Sigmoid colon (tissue), 7 donors: ENCODE data around the gene STK4. TPM values are rescaled to one million over a fixed set of nuclear protein-coding genes. Genes with fewer than 3 reads are reported as not detected.

Experiments used
- DNase-seq: peaks from one replicate; pipeline ENCODE4 v3.0.0-alpha.2; 2019
- H3K27ac ChIP-seq, 4 donors: fragments of 200-600 bp; sonication (generic); one replicate each; pipeline ENCODE4 v1.5.1; 2016 to 2019; ENCODE audit warnings: mild to moderate bottlenecking in 1 of 4
- H3K27me3 ChIP-seq, 3 donors: fragments of 200-600 bp; sonication (generic); one replicate each; pipeline ENCODE4 v1.5.1; 2019; ENCODE audit warnings: mild to moderate bottlenecking in 1 of 3
- H3K36me3 ChIP-seq, 4 donors: fragments of 200-600 bp; sonication (generic); one replicate each; pipeline ENCODE4 v1.5.1; 2016 to 2019
- H3K4me1 ChIP-seq, 4 donors: fragments of 200-600 bp; sonication (generic); one replicate each; pipeline ENCODE4 v1.5.1; 2017 to 2019
- H3K4me3 ChIP-seq, 4 donors: fragments of 200-600 bp; sonication (generic); one replicate each; pipeline ENCODE4 v1.5.1; 2017 to 2019; ENCODE audit warnings: mild to moderate bottlenecking in 2 of 4, moderate library complexity in 1 of 4
- H3K9me3 ChIP-seq, 4 donors: fragments of 200-600 bp in 3 of 4; sonication (generic) in 3 of 4; one replicate each; pipeline versions ENCODE4 v1.5.1 to v1.6.1; 2013 to 2019
- EP300 ChIP-seq, 4 donors: sonication (generic); formaldehyde crosslinking; IDR thresholded peaks; one replicate each; pipeline ENCODE4 v1.6.1; 2017; ENCODE audit warnings: antibody characterized with exemption in 4 of 4
- POLR2A ChIP-seq, 2 donors: fragments of 450-650 bp; IDR thresholded peaks; one replicate each; pipeline ENCODE4 v1.6.1; 2016; ENCODE audit warnings: antibody characterized with exemption in 2 of 2, mild to moderate bottlenecking in 2 of 2, moderate library complexity in 2 of 2
- POLR2AphosphoS5 ChIP-seq, 4 donors: sonication (generic); formaldehyde crosslinking; IDR thresholded peaks; one replicate each; pipeline ENCODE4 v1.6.1; 2017; ENCODE audit warnings: antibody characterized with exemption in 4 of 4
- WGBS, 2 donors: extraction: QIAGEN DNeasy Blood & Tissue Kit; methylation state at CpG; one replicate each; pipeline ENCODE4 v1.1.7; 2013; 5-methylcytosine and 5-hydroxymethylcytosine counted together
- intact Hi-C: fragments of 100-400 bp; cut with DNase I; formaldehyde crosslinking; loops from one replicate; pipeline ENCODE4 v1.15.1; 2023
- polyA plus RNA-seq, 3 donors: library from polyadenylated mRNA; stranded (reverse); fragments of 200-250 nt; gene quantifications; one replicate each; pipeline ENCODE4 v1.2.3, GENCODE V29; 2013
- total RNA-seq, 4 donors: library from RNA; depleted of rRNA; stranded (reverse); fragments of >200 nt; gene quantifications; one replicate each; pipeline ENCODE4 v1.1.0, GENCODE V29; 2016
- TF ChIP-seq, protein P1 (sequence below), 4 experiments: fragments of 450-650 bp in 3 of 4; fragments of 200-600 bp in 1 of 4; IDR thresholded peaks; one replicate each; pipeline ENCODE4 v1.5.1; 2016 to 2019; ENCODE audit warnings: antibody characterized with exemption in 4 of 4, mild to moderate bottlenecking in 3 of 4, moderate library complexity in 2 of 4
- donor health status: healthy with polysubstance abuse.
- donor health status: Bipolar disorder and iron deficiency.
- donor health status: healthy.

The STK4 gene
- total and polyA plus RNA-seq, 7 donors: 6.0 to 31.8 (median 25.7) TPM

DNA sequence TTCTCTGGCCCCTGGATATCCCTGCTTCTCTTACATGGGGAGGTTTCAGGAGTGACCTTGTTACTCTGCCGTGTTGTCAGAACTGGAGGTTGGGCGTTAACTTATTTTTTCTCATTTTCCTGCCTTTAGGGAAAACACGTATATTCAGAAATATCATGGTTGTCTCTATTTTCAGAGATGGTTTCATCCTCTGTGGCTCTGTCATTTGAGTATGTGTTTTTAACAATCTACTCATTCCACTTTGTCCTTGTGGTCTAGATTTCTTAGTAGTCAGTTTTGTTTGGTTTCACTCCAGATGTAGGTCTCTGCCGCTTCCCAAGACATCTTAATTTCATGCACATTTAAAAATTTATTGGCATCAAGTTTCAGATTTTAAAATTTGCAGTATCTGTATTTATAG, 88.7 kb downstream of the STK4 start:
- 92 to 93% methylated on average over 4 of the region's 4 CpGs for WGBS, 2 donors
- Histone ChIP-seq H3K4me1 (peaks cover 0 to 14% (median 7%) of the 10 kb centered on the region in 4 donors), H3K4me3 (no peak overlapping the region), H3K27me3 (no peaks in the 10 kb centered on the region), H3K36me3 (peaks cover 0 to 5% (median 1%) of the 10 kb centered on the region in 4 donors), H3K27ac (no peak overlapping the region), H3K9me3 (no peaks in the 10 kb centered on the region)
- no peak for DNase-seq
- TF ChIP-seq EP300 (IDR thresholded peaks at IDR 0.05) (no peak), POLR2A (IDR thresholded peaks at IDR 0.05) (no peak), POLR2AphosphoS5 (IDR thresholded peaks at IDR 0.05) (no peak)
- TF ChIP-seq, protein P1, sequence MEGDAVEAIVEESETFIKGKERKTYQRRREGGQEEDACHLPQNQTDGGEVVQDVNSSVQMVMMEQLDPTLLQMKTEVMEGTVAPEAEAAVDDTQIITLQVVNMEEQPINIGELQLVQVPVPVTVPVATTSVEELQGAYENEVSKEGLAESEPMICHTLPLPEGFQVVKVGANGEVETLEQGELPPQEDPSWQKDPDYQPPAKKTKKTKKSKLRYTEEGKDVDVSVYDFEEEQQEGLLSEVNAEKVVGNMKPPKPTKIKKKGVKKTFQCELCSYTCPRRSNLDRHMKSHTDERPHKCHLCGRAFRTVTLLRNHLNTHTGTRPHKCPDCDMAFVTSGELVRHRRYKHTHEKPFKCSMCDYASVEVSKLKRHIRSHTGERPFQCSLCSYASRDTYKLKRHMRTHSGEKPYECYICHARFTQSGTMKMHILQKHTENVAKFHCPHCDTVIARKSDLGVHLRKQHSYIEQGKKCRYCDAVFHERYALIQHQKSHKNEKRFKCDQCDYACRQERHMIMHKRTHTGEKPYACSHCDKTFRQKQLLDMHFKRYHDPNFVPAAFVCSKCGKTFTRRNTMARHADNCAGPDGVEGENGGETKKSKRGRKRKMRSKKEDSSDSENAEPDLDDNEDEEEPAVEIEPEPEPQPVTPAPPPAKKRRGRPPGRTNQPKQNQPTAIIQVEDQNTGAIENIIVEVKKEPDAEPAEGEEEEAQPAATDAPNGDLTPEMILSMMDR (IDR thresholded peaks at IDR 0.05): no peak
- intact Hi-C loops: no loop called here

DNA sequence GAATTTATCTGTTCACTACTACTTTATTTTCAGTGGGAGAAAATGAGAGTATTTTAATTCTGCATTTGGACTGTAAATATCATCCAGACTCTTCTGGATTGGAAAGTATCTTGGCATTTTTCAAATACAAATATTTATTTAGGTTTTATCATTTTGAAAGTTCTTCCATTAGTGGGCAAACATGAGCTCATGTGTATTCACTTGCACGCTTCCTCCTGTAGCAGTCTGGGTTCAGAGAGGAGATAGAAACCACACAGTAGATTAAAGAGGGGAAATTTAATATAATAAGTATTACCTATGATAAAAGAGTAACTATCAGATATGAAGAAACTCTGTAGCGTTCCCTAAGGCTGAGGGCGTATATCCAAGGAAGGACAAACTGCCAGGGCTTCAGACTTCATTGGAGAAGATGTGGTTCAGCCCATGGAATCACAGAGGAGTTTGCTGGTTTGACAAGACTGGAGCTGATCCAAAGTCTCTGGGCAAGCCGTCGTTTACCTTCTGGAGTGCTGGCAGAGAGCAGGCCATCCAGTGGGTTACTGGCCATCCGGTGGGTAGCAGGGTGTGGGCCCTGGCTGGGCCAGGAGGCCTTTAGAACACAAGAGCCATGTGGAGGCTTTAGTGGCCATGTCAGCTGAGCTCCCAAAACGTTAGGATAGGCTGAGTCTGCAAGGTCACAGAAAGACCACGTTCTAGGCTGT, 90.3 kb downstream of the STK4 start:
- intact Hi-C loops: no loop called here
- no peak overlapping the region for H3K4me3 ChIP-seq

GRCh38 chr20:45058168-45058850, 92.0 kb downstream of the STK4 start:
- TF ChIP-seq, protein P1 (IDR thresholded peaks at IDR 0.05): no peak
- no peak for TF ChIP-seq POLR2AphosphoS5 (IDR thresholded peaks at IDR 0.05)
- no peak for TF ChIP-seq EP300 (IDR thresholded peaks at IDR 0.05)
- TF ChIP-seq POLR2A (IDR thresholded peaks at IDR 0.05): no peak
- Histone ChIP-seq H3K27me3 (no peaks in the 10 kb centered on the region), H3K36me3 (peaks cover 0 to 5% (median 1%) of the 10 kb centered on the region in 4 donors), H3K9me3 (no peaks in the 10 kb centered on the region), H3K4me3 (no peak overlapping the region), H3K27ac (no peak overlapping the region), H3K4me1 (peaks cover 0 to 14% (median 4%) of the 10 kb centered on the region in 4 donors)
- intact Hi-C loops: no loop called here
- 84 to 88% methylated on average over 4 of the region's 4 CpGs for WGBS, 2 donors
- DNase-seq: no peak

More for the DNA sequence above, 90.3 kb downstream of the STK4 start:
- peaks cover 0 to 11% (median 6%) of the 10 kb centered on the region in 4 donors for H3K4me1 ChIP-seq
- no peak for DNase-seq
- no peaks in the 10 kb centered on the region for H3K27me3 ChIP-seq
- H3K36me3 ChIP-seq: peaks cover 0 to 5% (median 1%) of the 10 kb centered on the region in 4 donors
- H3K27ac ChIP-seq: no peak overlapping the region
- 85 to 88% methylated on average over 8 of the region's 8 CpGs for WGBS, 2 donors
- no peak for TF ChIP-seq POLR2AphosphoS5 (IDR thresholded peaks at IDR 0.05)
- TF ChIP-seq, protein P1 (IDR thresholded peaks at IDR 0.05): no peak
- TF ChIP-seq POLR2A (IDR thresholded peaks at IDR 0.05): no peak
- TF ChIP-seq EP300 (IDR thresholded peaks at IDR 0.05): no peak
- no peaks in the 10 kb centered on the region for H3K9me3 ChIP-seq

DNA sequence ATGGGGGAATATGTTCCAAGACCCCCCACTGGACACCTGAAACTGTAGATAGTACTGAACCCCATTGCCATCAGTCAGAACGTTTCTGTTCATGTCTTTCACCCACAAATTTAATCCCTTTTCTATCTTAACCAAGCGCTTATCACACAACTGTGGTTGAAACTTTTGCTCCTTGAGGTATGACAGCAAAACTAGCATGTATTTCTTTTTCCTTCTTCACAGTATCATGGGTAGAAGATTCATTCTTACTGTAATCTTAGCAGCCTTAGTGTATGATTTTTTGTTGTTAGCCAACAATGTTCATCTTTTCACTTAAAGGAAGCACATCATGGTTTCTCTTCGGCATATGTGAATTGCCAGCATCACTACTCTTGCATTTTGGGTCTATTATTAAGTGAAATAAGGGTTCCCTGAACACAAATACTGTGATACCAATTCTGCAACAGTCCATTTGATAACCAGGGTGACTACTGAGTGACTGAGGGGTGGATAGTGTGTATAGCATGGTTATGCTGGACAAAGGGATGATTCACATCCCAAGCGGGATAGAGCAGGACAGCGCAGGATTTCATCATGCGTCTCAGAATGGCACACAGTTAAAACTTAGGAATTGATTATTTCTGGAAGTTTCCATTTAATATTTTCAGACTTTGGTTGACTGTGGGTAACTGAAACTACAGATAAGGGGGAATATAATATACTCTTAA, 92.9 kb downstream of the STK4 start:
- no peak for DNase-seq
- Histone ChIP-seq H3K36me3 (peaks cover 0 to 5% (median 1%) of the 10 kb centered on the region in 4 donors), H3K9me3 (no peaks in the 10 kb centered on the region), H3K4me1 (peaks cover 0 to 14% (median 4%) of the 10 kb centered on the region in 4 donors), H3K4me3 (no peak overlapping the region), H3K27me3 (no peaks in the 10 kb centered on the region), H3K27ac (no peak overlapping the region)
- WGBS, 2 donors: 88% methylated on average over 6 of the region's 6 CpGs
- TF ChIP-seq, protein P1 (IDR thresholded peaks at IDR 0.05): no peak
- no peak for TF ChIP-seq EP300 (IDR thresholded peaks at IDR 0.05)
- no peak for TF ChIP-seq POLR2A (IDR thresholded peaks at IDR 0.05)
- TF ChIP-seq POLR2AphosphoS5 (IDR thresholded peaks at IDR 0.05): no peak
- intact Hi-C loops: no loop called here
